Smooth muscle cell (in vitro differentiated cells): ENCODE measurements around the gene SRP72. TPM values are rescaled to one million over a fixed set of nuclear protein-coding genes. Genes with fewer than 3 reads are reported as not detected.
"Not testable (repeated sequence)": the region's sequence is repeated elsewhere in the genome, so short reads cannot be mapped to it uniquely, and the experiment has no call there.

Experiments
- DNase-seq: peaks from one replicate; lab custom pipeline; 2025; ENCODE audit not compliant: unreplicated experiment; lab: John Stamatoyannopoulos, UW
- H2AFZ ChIP-seq: fragments of 200-600 bp; sonication (generic); 2 replicates; pipeline ENCODE4 v1.6.0; 2016; ENCODE audit warnings: antibody characterized with exemption, low read depth, mild to moderate bottlenecking
- H3F3A ChIP-seq: fragments of 200-600 bp; sonication (generic); 2 replicates; pipeline ENCODE4 v1.6.0; 2017; ENCODE audit warnings: antibody characterized with exemption, low read depth
- H3K27ac ChIP-seq: fragments of 200-600 bp; sonication (generic); 2 replicates; pipeline ENCODE4 v1.5.1; 2016; ENCODE audit warnings: low read depth, mild to moderate bottlenecking
- H3K27me3 ChIP-seq: fragments of 200-600 bp; sonication (generic); 2 replicates; pipeline ENCODE4 v1.6.1; 2016; ENCODE audit warnings: low read depth, mild to moderate bottlenecking
- H3K36me3 ChIP-seq: fragments of 200-600 bp; sonication (generic); 2 replicates; pipeline ENCODE4 v1.5.1; 2016; ENCODE audit warnings: low read depth
- H3K4me1 ChIP-seq: fragments of 200-600 bp; sonication (generic); 2 replicates; pipeline ENCODE4 v1.5.1; 2016; ENCODE audit warnings: low read depth
- H3K4me2 ChIP-seq: fragments of 200-600 bp; sonication (generic); 2 replicates; pipeline ENCODE4 v1.6.0; 2016; ENCODE audit warnings: mild to moderate bottlenecking
- H3K4me3 ChIP-seq: fragments of 200-600 bp; sonication (generic); 2 replicates; pipeline ENCODE4 v1.5.1; 2016; ENCODE audit warnings: mild to moderate bottlenecking
- H3K79me2 ChIP-seq: fragments of 200-600 bp; sonication (generic); 2 replicates; pipeline ENCODE4 v1.6.0; 2016; ENCODE audit warnings: low read depth, mild to moderate bottlenecking
- H3K9ac ChIP-seq: fragments of 200-600 bp; sonication (generic); 2 replicates; pipeline ENCODE4 v1.6.0; 2016; ENCODE audit warnings: low read depth
- H3K9me3 ChIP-seq: fragments of 200-600 bp; sonication (generic); replicated peaks from 2 replicates; pipeline ENCODE4 v1.5.1; 2016; ENCODE audit warnings: low read depth
- H4K20me1 ChIP-seq: fragments of 200-600 bp; sonication (generic); 2 replicates; pipeline ENCODE4 v1.6.0; 2016; ENCODE audit warnings: low read depth
- CTCF ChIP-seq: fragments of 200-600 bp; sonication (generic); IDR thresholded peaks from 2 replicates; pipeline ENCODE4 v1.5.1; 2017; ENCODE audit warnings: borderline replicate concordance, mild to moderate bottlenecking, antibody characterized with exemption; ENCODE audit not compliant: insufficient read depth, poor library complexity, severe bottlenecking
- WGBS: methylation state at CpG from one replicate; pipeline ENCODE4 v1.1.7; 2016; ENCODE audit warnings: low lambda C conversion rate; 5-methylcytosine and 5-hydroxymethylcytosine counted together
- polyA plus RNA-seq: library from polyadenylated mRNA; unstranded; fragments of >200 nt; fragmentation: Nextera tagmentation; extraction: Ambion mirVana; gene quantifications from 2 replicates; pipeline ENCODE4 v1.2.1, GENCODE V29; 2016
- total RNA-seq: library from RNA; depleted of rRNA; stranded (reverse); fragments of >200 nt; gene quantifications from 2 replicates; pipeline ENCODE4 v1.2.3, GENCODE V29; 2014

SRP72 gene
- total and polyA plus RNA-seq, 2 experiments from 2014 or later: 90.0 to 113 TPM

- DNase-seq: no peak
- no peaks in the 10 kb centered on the region for H3K9me3 ChIP-seq
- no peak for TF ChIP-seq CTCF
- no peak overlapping the region for H3K4me3 ChIP-seq
- no peak overlapping the region for H2AFZ ChIP-seq
- 93% methylated on average over 1 of the region's 1 CpG for WGBS
- H3K9ac ChIP-seq: no peak overlapping the region
- H3K36me3 ChIP-seq: peaks cover 21% of the 10 kb centered on the region
- H3K79me2 ChIP-seq: peaks cover 74% of the 10 kb centered on the region
- H3K4me2 ChIP-seq: no peak overlapping the region
- H3K27me3 ChIP-seq: no peaks in the 10 kb centered on the region
- no peak overlapping the region for H3K27ac ChIP-seq
- peaks cover 31% of the 10 kb centered on the region for H4K20me1 ChIP-seq
- no peaks in the 10 kb centered on the region for H3F3A ChIP-seq
- peaks cover 29% of the 10 kb centered on the region for H3K4me1 ChIP-seq
Observed at GRCh38 chr4:56440983-56441382, 26.4 kb upstream of the SRP72 start.

GRCh38 chr4:56444719-56445118, 22.7 kb upstream of the SRP72 start:
- Histone ChIP-seq H2AFZ (no peak overlapping the region), H3K4me3 (no peak overlapping the region), H4K20me1 (peaks cover 20% of the 10 kb centered on the region), H3K79me2 (peaks cover 64% of the 10 kb centered on the region), H3K9me3 (no peaks in the 10 kb centered on the region), H3K9ac (no peak overlapping the region), H3K36me3 (peaks cover 38% of the 10 kb centered on the region), H3K4me1 (peaks cover 14% of the 10 kb centered on the region), H3K27ac (no peak overlapping the region), H3K4me2 (no peak overlapping the region), H3F3A (no peaks in the 10 kb centered on the region), H3K27me3 (no peaks in the 10 kb centered on the region)
- WGBS: 96% methylated on average over 2 of the region's 2 CpGs
- DNase-seq: no peak
- TF ChIP-seq CTCF: no peak

GRCh38 chr4:56445699-56446098, 21.7 kb upstream of the SRP72 start:
- Histone ChIP-seq H3K79me2 (peaks cover 55% of the 10 kb centered on the region), H3K4me3 (no peak overlapping the region), H3K27me3 (no peaks in the 10 kb centered on the region), H3K9ac (no peak overlapping the region), H3K27ac (no peak overlapping the region), H4K20me1 (peaks cover 11% of the 10 kb centered on the region), H2AFZ (no peak overlapping the region), H3K9me3 (no peaks in the 10 kb centered on the region), H3K36me3 (peaks cover 44% of the 10 kb centered on the region), H3K4me1 (peaks cover 7% of the 10 kb centered on the region), H3K4me2 (no peak overlapping the region), H3F3A (no peaks in the 10 kb centered on the region)
- 100% methylated on average over 1 of the region's 1 CpG for WGBS
- no peak for DNase-seq
- no peak for TF ChIP-seq CTCF

- no peak for TF ChIP-seq CTCF
- H3K27ac ChIP-seq: no peak overlapping the region
- no peak overlapping the region for H2AFZ ChIP-seq
- H3K4me1 ChIP-seq: no peaks in the 10 kb centered on the region
- H3K79me2 ChIP-seq: peaks cover 31% of the 10 kb centered on the region
- peaks cover 2% of the 10 kb centered on the region for H3F3A ChIP-seq
- H3K9me3 ChIP-seq: no peaks in the 10 kb centered on the region
- no peak for DNase-seq
- H3K36me3 ChIP-seq: peaks cover 55% of the 10 kb centered on the region
- H3K27me3 ChIP-seq: no peaks in the 10 kb centered on the region
- no peak overlapping the region for H3K9ac ChIP-seq
- no peak overlapping the region for H3K4me2 ChIP-seq
- no peak overlapping the region for H3K4me3 ChIP-seq
- peaks cover 7% of the 10 kb centered on the region for H4K20me1 ChIP-seq
Observed at GRCh38 chr4:56448301-56448700, 19.1 kb upstream of the SRP72 start.

GRCh38 chr4:56449475-56449874, 17.9 kb upstream of the SRP72 start:
- H3K4me1 ChIP-seq, H3K4me2 ChIP-seq, H2AFZ ChIP-seq, H3K4me3 ChIP-seq, H3K9me3 ChIP-seq, H4K20me1 ChIP-seq, H3K27ac ChIP-seq, DNase-seq, H3K9ac ChIP-seq, H3K27me3 ChIP-seq, H3F3A ChIP-seq: not testable (repeated sequence)
- 99% methylated on average over 4 of the region's 4 CpGs for WGBS
- peaks cover 22% of the 10 kb centered on the region for H3K79me2 ChIP-seq
- peaks cover 53% of the 10 kb centered on the region for H3K36me3 ChIP-seq
